GM23338 (cell line): Measurements from ENCODE around the gene PTPN22. TPM values are rescaled to one million over a fixed set of nuclear protein-coding genes. Genes with fewer than 3 reads are reported as not detected.
A peak's percentile ranks its signal among the peaks of the same experiment; 100 is the strongest.

Source experiments
- ATAC-seq: fragments of 200-7000 bp; cut with Tn5 transposase; 3 replicates; pipeline ENCODE4 v1.9.1; 2020
- DNase-seq: peaks from one replicate; pipeline ENCODE4 v3.0.0-alpha.2; 2015; ENCODE audit warnings: low spot score
- H2AFZ ChIP-seq: fragments of 200-600 bp; sonication (generic); 2 replicates; pipeline ENCODE4 v1.8.0; 2016; ENCODE audit warnings: antibody characterized with exemption, mild to moderate bottlenecking, moderate library complexity
- H3F3A ChIP-seq: fragments of 200-600 bp; sonication (generic); replicated peaks from 2 replicates; pipeline ENCODE4 v1.8.0; 2017; ENCODE audit warnings: antibody characterized with exemption, mixed run types, low read depth
- H3K27ac ChIP-seq: fragments of 200-600 bp; sonication (generic); 2 replicates; pipeline ENCODE4 v1.6.1; 2016; ENCODE audit warnings: low read depth
- H3K27me3 ChIP-seq: fragments of 200-600 bp; sonication (generic); 2 replicates; pipeline ENCODE4 v1.8.0; 2016; ENCODE audit warnings: mild to moderate bottlenecking, mixed run types, moderate library complexity; ENCODE audit not compliant: insufficient read depth
- H3K36me3 ChIP-seq: fragments of 200-600 bp; sonication (generic); 2 replicates; pipeline ENCODE4 v1.8.0; 2016; ENCODE audit warnings: mild to moderate bottlenecking; ENCODE audit not compliant: insufficient read depth
- H3K4me1 ChIP-seq: fragments of 200-600 bp; sonication (generic); 2 replicates; pipeline ENCODE4 v1.8.0; 2016; ENCODE audit warnings: mild to moderate bottlenecking, moderate library complexity; ENCODE audit not compliant: insufficient read depth
- H3K4me2 ChIP-seq: fragments of 200-600 bp; sonication (generic); 2 replicates; pipeline ENCODE4 v1.7.1; 2017; ENCODE audit warnings: mixed run types
- H3K4me3 ChIP-seq: fragments of 200-600 bp; sonication (generic); 2 replicates; pipeline ENCODE4 v1.6.1; 2016; ENCODE audit warnings: mixed run types
- H3K79me2 ChIP-seq: fragments of 200-600 bp; sonication (generic); replicated peaks from 2 replicates; pipeline ENCODE4 v1.8.0; 2017; ENCODE audit warnings: mild to moderate bottlenecking; ENCODE audit not compliant: insufficient read depth
- H3K9me2 ChIP-seq: fragments of 200-600 bp; sonication (generic); 2 replicates; pipeline ENCODE4 v1.8.0; 2017; ENCODE audit not compliant: insufficient read depth
- H4K20me1 ChIP-seq: fragments of 200-600 bp; sonication (generic); replicated peaks from 2 replicates; pipeline ENCODE4 v1.8.0; 2017; ENCODE audit warnings: mild to moderate bottlenecking; ENCODE audit not compliant: insufficient read depth
- H3K27ac Mint-ChIP-seq: 2 replicates; pipeline ENCODE4 v1.8.0; 2020; ENCODE audit warnings: inconsistent platforms, mild to moderate bottlenecking, moderate library complexity, mixed read lengths
- H3K27me3 Mint-ChIP-seq: 3 replicates; pipeline ENCODE4 v1.8.0; 2022; ENCODE audit warnings: low read depth, mild to moderate bottlenecking, moderate library complexity, mixed read lengths, inconsistent platforms; ENCODE audit not compliant: insufficient read depth, poor library complexity
- H3K36me3 Mint-ChIP-seq: 3 replicates; pipeline ENCODE4 v1.8.0; 2021; ENCODE audit warnings: low read depth, mild to moderate bottlenecking, inconsistent platforms, moderate library complexity, mixed read lengths
- H3K4me1 Mint-ChIP-seq: 3 replicates; pipeline ENCODE4 v1.8.0; 2020; ENCODE audit warnings: mild to moderate bottlenecking, inconsistent platforms, mixed read lengths
- H3K4me3 Mint-ChIP-seq: 3 replicates; pipeline ENCODE4 v1.8.0; 2021; ENCODE audit warnings: moderate library complexity, mild to moderate bottlenecking, inconsistent platforms, mixed read lengths
- H3K9me3 Mint-ChIP-seq: 3 replicates; pipeline ENCODE4 v1.8.0; 2020; ENCODE audit warnings: moderate library complexity, mild to moderate bottlenecking, inconsistent platforms, mixed read lengths
- CREB1 ChIP-seq: fragments of 250-450 bp; sonication (Bioruptor Pico); IDR thresholded peaks from 2 replicates; pipeline ENCODE4 v1.5.0; 2020; ENCODE audit warnings: low read depth, mild to moderate bottlenecking, moderate library complexity
- CTCF ChIP-seq, 2 experiments: fragments of 200-600 bp in 1 of 2; sonication (generic) in 1 of 2; conservative IDR thresholded peaks; 2 replicates each; pipeline versions ENCODE4 v1.5.1 to v1.6.1; 2016 to 2017; ENCODE audit warnings: antibody characterized with exemption in 2 of 2, low read depth in 2 of 2, mild to moderate bottlenecking in 2 of 2, moderate library complexity in 1 of 2
- EZH2phosphoT487 ChIP-seq: fragments of 200-600 bp; sonication (generic); IDR thresholded peaks from one replicate; pipeline ENCODE4 v1.8.1; 2018; ENCODE audit warnings: antibody characterized with exemption; ENCODE audit not compliant: unreplicated experiment
- JUNB ChIP-seq: IDR thresholded peaks from one replicate; pipeline ENCODE4 v1.6.1; 2016; ENCODE audit warnings: antibody characterized with exemption; ENCODE audit not compliant: unreplicated experiment
- NANOG ChIP-seq: IDR thresholded peaks from 2 replicates; pipeline ENCODE4 v1.6.1; 2016; ENCODE audit warnings: antibody characterized with exemption, borderline replicate concordance
- POLR2AphosphoS5 ChIP-seq: IDR thresholded peaks from 2 replicates; pipeline ENCODE4 v1.6.1; 2016; ENCODE audit warnings: antibody characterized with exemption, low read depth
- REST ChIP-seq: IDR thresholded peaks from one replicate; pipeline ENCODE4 v1.6.1; 2018; ENCODE audit warnings: antibody characterized with exemption; ENCODE audit not compliant: unreplicated experiment
- STAT1 ChIP-seq: IDR thresholded peaks from one replicate; pipeline ENCODE4 v1.6.1; 2016; ENCODE audit warnings: antibody characterized with exemption; ENCODE audit not compliant: unreplicated experiment
- ZNF331 ChIP-seq: fragments of 250-450 bp; sonication (Bioruptor Pico); IDR thresholded peaks from 2 replicates; pipeline ENCODE4 v1.5.0; 2020; ENCODE audit warnings: low read depth, mild to moderate bottlenecking, moderate library complexity
- ZNF462 ChIP-seq: fragments of 250-450 bp; sonication (Bioruptor Pico); IDR thresholded peaks from 2 replicates; pipeline ENCODE4 v1.5.0; 2020; ENCODE audit warnings: mild to moderate bottlenecking, moderate library complexity
- polyA plus RNA-seq: library from polyadenylated mRNA; unstranded; fragments of >200 nt; fragmentation: Nextera tagmentation; extraction: Ambion mirVana; gene quantifications from 2 replicates; pipeline ENCODE4 v1.2.1, GENCODE V29; 2016
- total RNA-seq: library from RNA; depleted of rRNA; stranded (reverse); fragments of >200 nt; shearing (Covaris generic); gene quantifications from 2 replicates; pipeline ENCODE4 v1.2.3, GENCODE V29; 2014
- TF ChIP-seq, protein P1 (sequence below): IDR thresholded peaks from 2 replicates; pipeline ENCODE4 v1.6.1; 2016; ENCODE audit warnings: antibody characterized with exemption

The PTPN22 gene
- total and polyA plus RNA-seq, 2 experiments from 2014 or later, result 0.08 TPM; not detected in 1

GRCh38 chr1:113792986-113793385 is 78.5 kb downstream of the PTPN22 start (continued):
- TF ChIP-seq, protein P1, sequence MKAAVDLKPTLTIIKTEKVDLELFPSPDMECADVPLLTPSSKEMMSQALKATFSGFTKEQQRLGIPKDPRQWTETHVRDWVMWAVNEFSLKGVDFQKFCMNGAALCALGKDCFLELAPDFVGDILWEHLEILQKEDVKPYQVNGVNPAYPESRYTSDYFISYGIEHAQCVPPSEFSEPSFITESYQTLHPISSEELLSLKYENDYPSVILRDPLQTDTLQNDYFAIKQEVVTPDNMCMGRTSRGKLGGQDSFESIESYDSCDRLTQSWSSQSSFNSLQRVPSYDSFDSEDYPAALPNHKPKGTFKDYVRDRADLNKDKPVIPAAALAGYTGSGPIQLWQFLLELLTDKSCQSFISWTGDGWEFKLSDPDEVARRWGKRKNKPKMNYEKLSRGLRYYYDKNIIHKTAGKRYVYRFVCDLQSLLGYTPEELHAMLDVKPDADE, result no peak
- TF ChIP-seq POLR2AphosphoS5 (no peak), STAT1 (no peak), NANOG (no peak), CREB1 (CRISPR knock-in tag) (no peak), EZH2phosphoT487 (no peak), JUNB (no peak)

GRCh38 chr1:113792471-113792870 is 79.0 kb downstream of the PTPN22 start:
- no peaks in the 10 kb centered on the region for H3K36me3 ChIP-seq
- Mint-ChIP-seq H3K9me3 (no peaks in the 10 kb centered on the region), H3K36me3 (peaks cover 21% of the 10 kb centered on the region; the same call in 2 of the 3 replicates), H3K27me3 (no peaks in the 10 kb centered on the region), H3K27ac (peak overlapping the region; percentile 25; the same call in 1 of the 2 replicates), H3K4me3 (no peak overlapping the region), H3K4me1 (peaks cover 14% of the 10 kb centered on the region)
- no peak overlapping the region for H3K4me3 ChIP-seq
- ATAC-seq (no peak), DNase-seq (no peak)
- no peak overlapping the region for H3K4me2 ChIP-seq
- peaks cover 34% of the 10 kb centered on the region for H3K79me2 ChIP-seq
- H2AFZ ChIP-seq, result no peak overlapping the region
- H3F3A ChIP-seq, result no peaks in the 10 kb centered on the region
- H3K27me3 ChIP-seq, result no peaks in the 10 kb centered on the region
- peaks cover 5% of the 10 kb centered on the region; the same call in 1 of the 2 replicates for H4K20me1 ChIP-seq
- no peaks in the 10 kb centered on the region; the same call in 1 of the 2 replicates for H3K4me1 ChIP-seq
- H3K27ac ChIP-seq, result no peak overlapping the region
- no peaks in the 10 kb centered on the region for H3K9me2 ChIP-seq
- TF ChIP-seq NANOG (no peak), ZNF331 (CRISPR knock-in tag) (no peak), STAT1 (no peak), CTCF (conservative IDR thresholded peaks at IDR 0.05; ENCODE audit: low read depth in 2 of 2) (no peak), JUNB (no peak), REST (no peak), ZNF462 (CRISPR knock-in tag) (no peak)
- TF ChIP-seq, protein P1, result no peak
